ENCODE data around the gene KAZN.

KAZN gene

GRCh38 chr1:14590411-14591180 is 7.9 kb upstream of the KAZN start:
- no peak for DNase-seq

DNA sequence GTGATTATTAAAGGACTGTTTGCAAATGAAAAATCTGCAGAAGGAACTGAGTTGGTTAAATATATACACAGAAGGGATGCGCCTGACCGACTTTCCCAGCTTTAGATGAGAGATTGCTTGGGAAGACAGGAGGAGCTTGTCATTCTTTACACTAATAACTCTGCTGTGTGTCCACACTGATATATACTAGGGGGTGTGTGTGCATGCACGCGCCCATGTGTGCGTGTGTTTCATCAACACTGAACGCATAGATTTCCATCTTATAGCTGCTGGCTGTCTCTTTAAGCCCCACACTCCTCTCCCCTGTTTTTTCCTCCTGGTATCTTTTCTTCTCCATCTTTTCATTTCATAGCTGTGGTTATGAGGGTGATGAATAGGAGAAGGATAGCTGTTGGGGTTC is 6.9 kb upstream of the KAZN start:
- no peak for DNase-seq

DNA sequence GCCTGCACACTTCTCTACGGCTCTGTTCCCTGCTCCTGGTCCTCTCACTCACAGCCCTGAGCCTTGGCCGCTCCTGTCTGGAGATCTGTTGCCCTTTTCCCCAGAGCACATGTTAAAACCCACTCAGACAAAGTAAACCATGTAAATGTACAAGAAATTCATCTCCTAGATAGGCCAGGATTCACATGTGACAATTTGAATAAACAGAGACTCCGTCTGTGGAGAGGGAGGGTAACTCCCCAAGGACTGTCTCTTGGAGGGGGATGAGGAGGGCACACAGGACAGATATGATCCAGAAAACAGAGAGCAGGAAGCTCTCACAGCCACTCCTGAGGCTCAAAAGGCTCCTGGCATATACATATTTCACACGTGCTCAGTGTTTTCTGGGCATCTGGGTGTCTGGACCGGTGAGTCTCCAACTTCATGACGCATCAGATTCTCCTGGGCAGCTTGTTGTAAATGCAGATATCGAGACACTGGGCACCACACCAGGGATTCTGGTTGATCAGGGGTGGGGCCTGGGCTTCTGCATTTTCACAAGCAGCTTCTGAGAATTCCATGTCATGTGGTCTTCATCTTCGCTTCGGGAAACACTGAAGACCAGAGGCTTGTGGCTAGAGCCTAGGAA is 6.4 kb upstream of the KAZN start:
- DNase-seq, result no peak

DNA sequence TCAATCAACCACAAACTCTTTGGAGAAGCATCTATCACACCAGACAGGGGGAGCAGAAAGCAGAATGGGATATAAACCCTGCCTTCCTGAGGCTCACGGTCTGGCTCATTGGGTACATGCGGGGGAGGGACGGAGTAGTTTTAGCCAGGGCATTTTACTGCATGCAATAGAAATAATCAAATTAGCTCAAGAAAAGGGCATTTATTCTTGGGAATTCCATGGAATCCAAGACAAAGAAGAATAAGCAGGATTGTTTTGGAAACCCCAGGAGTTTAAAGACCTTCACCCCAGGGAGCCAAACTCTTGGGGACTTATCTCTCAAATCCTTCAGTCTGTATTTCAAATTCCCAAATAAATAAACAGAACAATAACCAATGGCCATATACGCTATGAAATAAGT is 5.2 kb upstream of the KAZN start:
- no peak for DNase-seq

DNA sequence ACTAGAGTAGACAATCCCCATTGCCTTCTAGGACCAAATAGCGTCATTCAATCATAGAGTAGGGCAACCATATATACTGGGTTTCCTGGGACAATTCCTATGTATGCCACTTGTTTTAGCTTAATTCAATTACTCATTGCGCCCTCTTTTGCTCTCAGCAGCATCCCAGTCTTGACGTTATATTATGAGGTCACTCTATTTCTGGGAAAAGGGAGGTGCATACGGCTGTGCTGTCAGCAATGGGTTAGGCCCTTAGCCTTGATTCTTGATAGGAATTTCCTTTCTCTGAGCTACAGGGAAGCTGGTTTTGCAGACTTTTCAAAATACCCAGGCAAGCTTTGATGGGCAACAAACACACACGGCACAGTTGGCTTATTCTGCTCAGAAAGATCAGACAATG is 4.4 kb upstream of the KAZN start:
- DNase-seq, result no peak

DNA sequence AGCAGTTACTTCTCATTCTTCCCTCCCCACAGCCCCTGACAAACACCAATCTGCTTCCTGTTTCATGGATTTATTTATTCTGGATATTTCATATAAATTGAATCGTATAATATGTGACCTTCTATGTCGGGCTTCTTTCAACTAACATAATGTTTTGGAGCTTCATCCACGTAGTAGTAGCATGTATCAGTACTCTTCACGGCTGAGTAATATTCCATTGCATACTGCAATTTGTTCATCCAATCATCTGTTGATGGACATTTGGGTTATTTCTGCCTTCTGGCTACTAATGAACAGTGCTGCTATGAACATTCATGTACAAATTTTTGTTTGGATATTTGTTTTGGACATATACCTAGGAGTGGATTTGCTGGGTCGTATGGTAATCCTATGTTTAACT is 1.9 kb upstream of the KAZN start:
- no peak for DNase-seq

GRCh38 chr1:14597343-14598006 is 1.0 kb upstream of the KAZN start:
- peak; percentile 44 for DNase-seq

DNA sequence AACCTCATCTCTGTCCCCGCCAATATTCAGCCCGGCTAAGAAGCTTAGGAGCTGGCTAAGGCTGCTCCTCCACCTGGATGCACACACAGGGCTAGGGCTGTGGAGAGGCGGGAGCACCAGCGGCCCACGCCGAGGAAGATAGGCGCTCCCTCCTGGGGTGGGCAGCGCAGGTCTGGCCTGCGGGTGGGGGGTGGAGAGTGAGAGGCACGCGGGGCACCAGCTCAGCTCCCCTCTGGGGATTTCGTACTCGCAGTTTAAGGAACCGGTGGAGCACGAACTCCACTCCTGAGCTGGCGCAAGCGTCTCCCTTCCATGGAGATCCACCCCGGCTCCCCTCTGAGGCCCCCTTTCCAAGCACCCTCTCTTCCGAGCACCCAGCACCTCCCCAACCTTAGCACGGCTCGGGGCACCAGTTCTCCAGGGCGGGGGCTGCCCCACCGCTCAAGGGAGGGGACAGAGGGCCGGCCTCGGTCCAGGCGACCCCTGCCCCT is 433 bp upstream of the KAZN start:
- no peak for DNase-seq

DNA sequence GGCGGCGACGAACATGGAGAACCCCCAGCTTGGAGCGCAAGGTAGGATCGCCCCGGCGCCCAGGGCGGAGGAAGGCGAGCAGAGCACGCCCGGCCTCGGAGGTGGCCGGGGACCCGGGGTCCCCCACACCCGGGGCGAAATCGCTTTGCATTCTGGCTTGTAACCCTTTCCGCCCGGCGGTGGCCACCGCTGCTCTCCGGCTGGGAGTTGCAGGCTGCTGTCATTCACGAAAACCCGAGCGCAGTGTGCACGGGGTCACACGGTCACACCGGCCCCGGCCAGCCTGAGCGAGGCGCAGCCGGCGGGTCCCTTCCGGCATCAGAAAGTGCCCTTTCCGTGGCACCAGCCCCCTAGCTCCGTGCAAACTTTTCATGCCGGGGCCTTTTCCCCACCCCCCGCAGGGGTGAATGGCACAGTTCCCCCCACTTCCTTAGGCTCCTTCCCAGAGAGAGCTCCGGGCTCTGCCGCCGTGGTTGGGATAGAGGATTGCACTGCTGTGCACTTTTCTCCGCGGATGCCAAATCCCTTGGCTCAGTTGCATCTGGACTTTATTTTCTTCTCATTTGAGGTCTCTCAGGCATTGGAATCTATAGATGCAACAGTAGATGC is 802 bp downstream of the KAZN start:
- DNase-seq, result peak; percentile 30

DNA sequence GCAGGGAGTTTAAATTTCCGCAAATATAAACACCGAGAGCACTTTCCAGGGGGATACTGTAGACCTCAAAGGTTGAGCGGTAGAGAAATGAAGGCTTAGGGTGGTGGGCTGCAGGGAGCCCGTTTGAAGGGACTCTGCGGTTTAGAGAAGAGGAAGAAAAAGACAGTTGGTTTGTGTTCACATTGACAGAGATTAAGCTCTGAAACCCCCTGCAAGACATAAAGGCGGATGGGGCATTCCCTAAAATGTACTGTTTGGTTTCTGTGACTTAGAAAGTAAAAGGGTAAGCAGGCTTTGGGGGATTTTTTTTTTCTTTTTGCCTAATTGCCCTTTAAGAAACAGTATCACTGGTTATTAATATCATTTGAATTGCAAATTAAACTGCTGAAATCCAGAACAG is 1.3 kb downstream of the KAZN start:
- no peak for DNase-seq

DNA sequence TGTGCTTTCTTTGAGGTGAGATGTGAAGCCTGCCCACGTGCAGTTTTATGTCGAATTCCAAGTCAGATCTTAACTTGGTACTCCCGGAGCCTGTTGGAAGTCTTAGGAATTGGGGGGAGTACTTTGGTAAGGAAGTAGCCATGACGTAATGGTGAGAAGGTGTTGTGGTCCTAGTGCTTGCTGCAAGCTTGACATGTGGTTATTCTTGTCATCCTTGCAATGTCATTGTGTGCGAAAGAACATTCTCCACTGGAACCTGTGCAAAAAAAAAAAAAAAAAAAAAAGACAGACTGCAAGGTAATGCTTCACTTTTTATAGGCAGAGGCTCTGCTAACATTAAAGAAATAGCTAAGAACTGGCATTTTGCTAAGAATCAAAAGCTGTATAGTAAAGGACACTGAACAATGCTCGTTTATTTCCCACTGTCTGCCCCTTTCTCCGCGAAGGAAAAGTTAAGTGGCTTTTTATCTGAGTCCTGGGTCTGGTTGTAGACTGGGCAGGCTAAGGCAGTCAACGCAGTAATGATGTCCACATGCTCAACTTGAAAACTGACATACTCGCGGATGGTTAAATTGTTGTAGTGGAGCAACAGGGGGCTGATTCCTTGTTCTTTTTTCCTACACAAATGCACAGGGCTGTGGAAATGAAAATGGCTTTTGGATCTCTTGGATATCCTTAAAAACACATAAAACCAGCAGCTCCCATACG is 2.1 kb downstream of the KAZN start:
- DNase-seq, result no peak

DNA sequence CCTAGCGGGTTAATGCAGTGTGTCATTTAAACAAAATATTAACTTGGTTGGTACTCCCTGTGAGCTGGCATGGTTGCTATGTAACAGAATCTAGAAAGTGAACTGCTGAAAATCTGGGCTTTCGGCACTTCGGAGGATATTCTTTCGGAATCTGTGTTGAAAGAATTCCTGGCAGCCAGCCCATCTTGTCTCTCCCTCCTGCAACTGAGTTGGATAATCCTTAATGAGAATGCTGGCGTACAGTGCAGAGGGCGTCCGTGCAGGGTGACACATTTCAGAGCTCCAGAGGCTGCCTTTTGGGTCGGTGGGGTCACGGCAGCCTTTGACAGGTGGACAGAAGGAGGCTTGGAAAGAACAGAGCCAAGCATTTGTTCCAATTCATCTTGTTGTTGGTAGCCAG is 3.7 kb downstream of the KAZN start:
- peak; percentile 37 for DNase-seq

DNA sequence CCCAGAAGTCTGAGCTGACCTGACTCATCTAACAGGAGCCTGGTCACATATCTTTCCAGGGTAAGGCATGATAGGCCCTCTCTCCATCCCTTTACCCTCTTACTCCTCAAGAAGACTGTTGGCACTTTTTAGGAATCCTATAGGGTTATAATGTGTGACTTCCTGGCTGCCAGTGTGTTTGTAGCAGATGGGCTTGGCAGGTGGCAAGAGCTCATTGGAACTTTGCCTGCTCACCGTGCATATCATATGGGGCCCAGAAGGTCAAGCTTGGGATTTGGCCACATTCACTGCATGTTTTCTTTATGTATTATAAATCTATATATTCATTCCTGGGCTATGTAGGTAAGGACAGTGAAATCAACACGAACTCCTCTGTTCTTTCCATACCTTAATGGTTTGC is 5.2 kb downstream of the KAZN start:
- no peak for DNase-seq

DNA sequence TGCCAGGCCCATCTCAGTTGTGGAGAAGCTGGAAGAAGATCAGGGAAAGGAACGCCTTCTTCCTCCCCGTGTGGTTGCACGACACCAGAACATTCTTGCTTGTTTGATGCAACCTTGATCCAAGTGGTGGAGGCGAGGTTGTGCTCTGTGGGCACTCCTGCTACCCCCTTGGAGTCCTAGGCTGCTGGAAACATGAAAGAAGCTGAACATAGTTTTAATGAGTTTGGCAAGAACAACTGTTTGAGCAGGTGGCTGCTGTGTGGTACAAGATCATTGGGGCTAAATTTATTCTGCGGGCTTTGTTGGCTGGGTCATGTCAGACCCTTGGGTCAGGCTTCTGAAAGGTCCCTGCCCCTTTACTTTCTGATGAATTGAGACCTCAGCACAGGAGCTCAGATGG is 5.9 kb downstream of the KAZN start:
- no peak for DNase-seq

DNA sequence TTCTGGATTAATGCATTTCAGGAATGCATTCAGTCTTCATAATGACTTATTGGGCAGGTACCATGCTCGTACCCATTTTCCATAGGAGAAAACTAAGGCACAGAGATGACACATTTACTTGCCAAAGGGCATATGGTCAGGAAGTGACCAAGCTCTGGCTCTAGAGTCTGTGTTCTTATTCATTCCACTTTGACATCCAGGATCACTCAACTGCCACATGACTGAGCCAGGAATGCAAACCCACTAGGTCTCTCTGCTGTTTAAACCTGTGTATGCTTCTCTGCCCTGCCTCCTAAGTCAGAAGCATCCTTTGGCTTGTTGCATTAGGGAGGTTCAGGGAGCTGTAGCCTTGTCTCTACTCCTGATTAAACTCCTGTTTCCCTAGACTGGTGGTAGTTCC is 7.5 kb downstream of the KAZN start:
- DNase-seq, result no peak

DNA sequence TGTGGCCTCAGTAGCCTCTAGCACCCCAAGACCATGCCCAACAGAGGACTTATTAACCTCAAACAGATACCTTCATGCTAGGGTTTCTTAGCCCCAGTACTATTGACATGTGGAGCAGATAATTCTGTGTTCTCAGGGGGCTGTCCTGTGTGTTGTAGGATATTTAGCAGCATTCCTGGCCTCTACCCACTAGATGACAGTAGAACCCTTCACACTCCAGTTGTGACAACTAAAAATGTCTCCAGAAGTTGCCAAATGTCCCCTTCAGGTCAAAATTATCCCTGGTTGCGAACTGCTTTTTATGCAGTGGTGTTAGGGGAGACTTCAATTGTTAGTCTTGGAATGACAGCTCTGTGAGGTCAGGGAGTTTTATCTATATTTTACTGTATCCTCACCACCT is 8.1 kb downstream of the KAZN start:
- DNase-seq, result peak; percentile 11

- no peak for DNase-seq
Observed at GRCh38 chr1:14607295-14607694, 8.8 kb downstream of the KAZN start.

DNA sequence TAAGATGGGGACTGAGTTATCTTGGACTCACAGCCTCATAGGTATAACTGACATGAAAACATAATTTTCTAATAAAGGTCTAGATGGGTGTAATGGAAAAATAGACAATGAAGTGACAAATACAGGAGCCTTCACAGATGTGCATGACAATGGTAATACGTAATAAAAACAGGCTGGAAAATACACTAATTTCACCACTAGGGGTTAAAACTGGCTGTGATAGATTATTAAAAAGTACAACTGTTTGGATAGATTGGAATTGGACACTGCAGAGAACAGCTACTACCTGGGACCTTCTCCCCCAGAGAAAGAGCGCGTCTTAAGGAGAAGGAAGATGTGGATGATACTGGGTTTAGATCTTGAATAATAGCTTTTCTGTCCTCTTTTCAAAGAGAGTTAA is 9.8 kb downstream of the KAZN start:
- DNase-seq, result no peak

DNA sequence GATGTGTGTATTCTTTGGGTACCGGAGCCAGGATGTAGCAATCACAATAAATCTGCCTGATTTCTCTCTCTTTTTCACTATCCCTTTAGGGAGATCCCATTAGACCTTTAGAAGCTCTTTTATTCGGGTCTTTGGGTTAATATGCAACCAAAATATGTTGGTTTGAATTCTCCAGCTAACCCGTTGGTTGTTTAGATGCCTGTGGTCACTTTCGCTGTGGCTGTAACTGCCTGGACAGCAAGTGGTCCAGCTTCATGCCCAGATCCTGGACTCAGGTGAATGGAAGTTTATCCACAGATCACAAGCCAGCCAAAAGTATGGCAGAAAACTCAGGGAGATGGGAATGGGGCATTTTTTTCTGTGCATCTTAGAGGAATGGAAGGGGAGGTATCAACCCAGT is 12.3 kb downstream of the KAZN start:
- DNase-seq, result no peak

GRCh38 chr1:14611792-14612191 is 13.3 kb downstream of the KAZN start:
- no peak for DNase-seq

GRCh38 chr1:14612256-14612655 is 13.8 kb downstream of the KAZN start:
- no peak for DNase-seq

- DNase-seq, result no peak
Observed at GRCh38 chr1:14613926-14614325, 15.4 kb downstream of the KAZN start.

DNA sequence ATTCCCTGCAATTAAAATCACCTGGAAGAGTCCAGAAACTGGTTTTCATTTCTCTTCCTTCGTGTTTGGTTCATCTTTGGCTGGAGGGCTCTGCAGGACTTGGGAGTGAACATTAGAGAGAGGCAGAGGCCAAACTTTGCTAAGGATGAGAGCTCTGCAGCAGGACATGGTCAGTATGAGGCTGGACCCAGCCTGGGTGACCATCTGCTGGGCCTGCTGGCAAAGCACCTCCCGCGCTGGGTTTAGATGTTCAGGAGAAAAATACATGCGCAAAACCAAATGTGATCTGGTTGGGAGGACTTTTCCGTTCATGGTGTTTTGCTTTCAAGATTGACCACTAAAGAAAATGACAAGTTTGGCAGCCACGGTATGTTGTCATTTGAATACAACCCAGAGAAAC is 15.9 kb downstream of the KAZN start:
- DNase-seq, result no peak
